Fibroblast of peridontal ligament (primary cell): Measurements from ENCODE around the gene OPHN1.
"Not testable (repeated sequence)": the region's sequence is repeated elsewhere in the genome, so short reads cannot be mapped to it uniquely, and the experiment has no call there.

Experiments
- DNase-seq: peaks from one replicate; pipeline ENCODE4 v3.0.0-alpha.2; 2010; ENCODE audit errors: extremely low read depth

The OPHN1 gene

DNA sequence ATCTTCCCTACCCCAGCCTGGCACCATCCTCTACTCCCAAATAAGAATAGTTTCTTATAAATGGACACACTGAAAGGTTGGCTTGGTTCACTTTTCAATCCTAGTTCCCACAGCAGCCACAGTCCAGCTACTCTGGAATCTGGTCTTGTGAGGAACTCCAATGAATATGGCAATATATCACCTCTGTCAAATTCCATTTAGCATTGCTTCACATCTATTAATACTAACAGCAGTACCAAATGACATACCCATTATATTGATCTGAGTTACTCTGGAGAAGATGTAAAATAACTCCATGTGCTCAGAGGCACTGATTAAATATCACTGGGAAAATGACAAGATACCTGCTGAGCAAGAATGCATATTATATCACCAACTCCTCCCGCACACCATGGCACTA lies 8.6 kb downstream of the OPHN1 start:
- no peak for DNase-seq

DNA sequence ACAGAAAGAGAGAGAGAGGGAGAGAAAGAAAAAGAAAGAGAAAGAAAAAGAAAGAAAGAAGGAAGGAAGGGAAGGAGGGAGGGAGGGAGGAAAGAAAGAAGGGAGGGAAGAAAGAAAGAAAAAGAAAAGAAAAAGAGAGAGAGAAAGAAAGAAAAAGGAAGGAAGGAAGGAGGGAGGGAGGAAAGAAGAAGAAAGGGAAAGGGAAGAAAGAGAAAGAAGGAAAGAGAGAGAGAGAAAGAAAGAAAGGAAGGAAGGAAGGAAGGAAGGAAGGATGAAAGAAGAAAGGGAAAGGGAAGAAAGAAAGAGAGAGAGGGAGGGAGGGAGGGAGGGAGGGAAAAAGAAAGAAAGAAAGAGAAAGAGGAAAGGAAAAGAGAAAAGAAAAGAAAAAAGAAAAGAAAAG lies 10.8 kb downstream of the OPHN1 start:
- no peak for DNase-seq

DNA sequence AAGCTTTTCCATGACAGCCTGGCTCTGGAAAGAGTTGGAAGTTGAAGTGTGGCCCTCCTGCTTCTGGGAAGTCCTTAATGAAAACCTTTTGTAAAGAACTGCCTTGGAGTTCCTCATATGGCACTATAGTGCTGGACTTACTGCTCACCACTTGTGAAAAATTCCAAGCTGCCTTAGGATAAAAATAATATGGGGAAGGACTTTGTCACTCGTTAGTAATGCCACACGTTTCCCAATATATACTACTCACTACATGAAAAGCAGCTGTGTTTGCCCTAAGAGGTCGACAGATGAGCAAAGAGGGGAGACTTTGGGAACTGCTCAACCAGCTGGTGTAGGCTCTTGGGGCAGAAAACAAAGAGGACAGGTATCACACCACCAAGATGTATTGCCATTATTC lies 11.7 kb downstream of the OPHN1 start:
- DNase-seq = no peak

DNA sequence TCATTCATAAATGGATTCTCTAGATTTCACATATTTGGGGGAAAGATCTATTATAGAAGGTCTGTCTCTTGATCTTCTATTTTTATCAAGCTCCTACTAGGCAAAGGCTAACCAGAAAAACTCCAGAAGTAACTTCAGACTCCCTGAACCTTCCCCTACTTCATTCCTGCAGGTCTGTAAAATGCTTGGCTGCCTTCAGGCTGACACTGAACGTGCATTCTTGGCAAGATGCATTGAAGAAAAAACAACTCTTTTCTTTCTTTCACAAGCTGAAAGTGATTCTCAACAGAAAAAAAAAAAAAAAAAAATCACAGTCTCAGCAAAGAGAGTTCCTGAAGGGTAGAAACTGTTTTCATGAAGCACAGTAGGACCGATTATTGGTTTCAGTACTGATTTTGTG lies 12.7 kb downstream of the OPHN1 start:
- DNase-seq = peak; percentile 18

DNA sequence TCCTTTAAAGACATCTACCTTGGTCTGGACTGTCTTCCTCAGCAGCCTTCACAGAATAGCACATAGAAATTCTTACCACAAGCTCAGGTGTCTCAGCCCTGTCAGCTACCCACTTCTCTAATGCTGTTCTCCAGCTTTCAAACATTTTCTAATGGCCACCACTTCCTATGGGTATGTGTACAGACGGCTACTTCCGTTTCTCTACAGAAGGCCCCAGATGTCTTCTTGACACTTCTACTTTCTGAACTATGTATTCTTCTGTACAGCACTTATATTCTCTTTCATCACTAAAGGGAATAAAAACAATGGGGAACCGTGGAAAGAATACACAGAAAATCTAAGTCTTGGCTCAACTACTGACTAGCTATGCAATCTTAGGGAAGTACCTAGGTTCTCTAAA lies 13.3 kb downstream of the OPHN1 start:
- no peak for DNase-seq

DNA sequence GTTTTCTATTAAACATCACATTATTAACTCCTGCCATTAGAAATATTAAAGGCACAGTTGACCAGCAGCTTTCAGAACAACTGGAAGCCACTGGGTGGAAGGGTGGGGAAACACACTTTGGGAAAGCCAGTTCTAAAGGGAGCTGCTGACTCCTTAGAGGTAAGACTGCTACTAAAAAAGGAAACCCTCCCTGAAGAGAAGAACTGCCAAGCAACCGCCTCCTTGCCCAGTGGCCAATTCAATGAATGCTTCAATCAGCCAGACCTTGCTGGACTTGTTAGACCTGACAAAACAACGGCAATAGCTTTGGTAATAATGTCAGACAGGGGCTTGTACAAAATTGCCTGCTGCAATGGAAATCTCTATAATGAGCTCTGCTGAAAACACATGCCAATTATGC lies 15.6 kb downstream of the OPHN1 start:
- no peak for DNase-seq

DNA sequence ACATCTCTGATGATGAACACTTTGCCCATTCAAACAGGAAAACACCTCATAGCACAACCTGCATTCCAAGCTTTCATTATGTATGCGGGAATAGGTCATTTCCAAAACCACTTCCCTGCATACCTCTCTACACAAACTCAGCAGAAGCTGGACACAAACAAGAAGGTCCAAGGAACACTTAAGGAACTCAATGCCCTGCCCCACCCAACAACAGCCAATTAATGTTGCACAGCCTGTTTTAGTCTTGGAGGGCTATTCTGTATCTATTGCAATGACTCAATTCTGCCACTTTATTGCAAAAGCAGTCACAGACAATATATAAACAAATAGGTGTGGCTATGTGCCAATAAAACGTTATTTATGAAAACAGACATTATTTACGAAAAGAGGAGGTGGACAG lies 16.7 kb downstream of the OPHN1 start:
- DNase-seq = no peak

DNA sequence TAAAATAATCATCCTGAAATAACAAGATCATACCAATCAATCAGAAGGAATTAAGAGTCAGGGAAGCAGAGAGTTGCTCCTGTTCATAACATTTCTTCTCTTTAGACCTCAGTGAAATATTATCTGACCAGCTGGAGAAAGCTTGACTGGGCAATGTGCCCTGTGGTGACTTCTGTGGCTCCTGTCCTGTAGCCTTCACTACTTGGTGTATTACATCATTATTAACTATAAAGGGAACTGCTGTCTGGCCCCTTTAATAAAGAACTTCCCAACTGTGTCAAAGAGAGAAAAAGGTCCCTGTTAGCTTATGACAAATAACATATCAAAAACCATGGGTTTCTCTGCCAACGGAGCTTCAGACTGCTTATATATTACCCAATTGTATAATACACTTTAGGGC lies 18.0 kb downstream of the OPHN1 start:
- peak; percentile 75 for DNase-seq

DNA sequence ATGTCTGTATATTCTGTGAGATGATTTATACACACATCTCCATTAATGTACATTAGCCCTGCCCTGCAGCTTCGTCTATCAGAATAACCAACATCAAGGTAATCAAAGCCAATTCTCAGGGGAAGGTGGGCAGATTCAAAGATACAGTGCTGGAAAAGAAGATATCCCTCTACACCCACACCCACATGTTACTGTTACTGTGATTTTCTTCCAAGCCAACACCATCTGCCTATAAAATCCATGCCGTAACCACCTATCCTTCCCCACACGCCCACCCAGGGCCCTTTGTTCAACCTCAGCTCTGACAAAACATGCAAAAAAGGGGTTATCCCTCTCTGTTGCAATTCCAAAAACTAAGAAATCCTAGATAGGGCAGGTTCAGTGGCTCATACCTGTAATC lies 20.0 kb downstream of the OPHN1 start:
- DNase-seq = no peak

DNA sequence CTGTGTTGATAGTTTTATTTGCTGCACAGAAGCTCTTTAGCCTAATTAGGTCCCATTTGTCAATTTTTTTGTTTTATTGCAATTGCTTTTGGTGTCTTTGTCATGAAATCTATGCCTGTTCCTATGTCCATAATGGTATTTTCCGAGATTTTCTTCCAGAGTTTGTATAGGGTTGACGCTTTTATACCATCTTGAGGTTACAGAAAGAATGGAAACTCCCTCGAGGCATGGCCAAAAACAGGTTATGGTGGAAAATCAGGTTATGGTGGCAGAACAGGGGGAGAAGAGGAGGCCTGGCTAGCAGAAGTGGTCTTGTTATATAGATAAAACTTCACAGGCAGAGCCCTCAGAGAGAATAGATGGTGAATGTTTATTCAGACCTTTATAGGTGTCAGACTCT lies 21.6 kb downstream of the OPHN1 start:
- DNase-seq = no peak

DNA sequence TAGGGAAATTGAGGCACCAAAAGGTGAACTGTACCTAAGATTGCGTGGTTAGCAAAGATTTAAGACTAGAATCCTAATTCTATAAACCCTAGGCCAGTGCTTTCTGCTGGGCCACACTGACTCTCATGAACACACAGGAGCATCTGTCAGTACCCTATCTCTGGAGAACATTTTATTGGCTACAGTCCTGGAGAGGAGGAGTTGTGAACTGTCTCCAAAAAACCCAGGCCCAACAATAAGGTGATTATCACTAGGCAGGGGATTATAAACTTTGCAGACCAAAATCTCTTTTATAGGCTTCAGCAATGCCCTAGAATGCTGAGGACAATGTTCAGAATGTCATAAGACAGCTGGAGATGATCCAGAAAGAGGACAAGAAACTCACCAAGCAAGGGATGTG lies 24.1 kb downstream of the OPHN1 start:
- DNase-seq = no peak

DNA sequence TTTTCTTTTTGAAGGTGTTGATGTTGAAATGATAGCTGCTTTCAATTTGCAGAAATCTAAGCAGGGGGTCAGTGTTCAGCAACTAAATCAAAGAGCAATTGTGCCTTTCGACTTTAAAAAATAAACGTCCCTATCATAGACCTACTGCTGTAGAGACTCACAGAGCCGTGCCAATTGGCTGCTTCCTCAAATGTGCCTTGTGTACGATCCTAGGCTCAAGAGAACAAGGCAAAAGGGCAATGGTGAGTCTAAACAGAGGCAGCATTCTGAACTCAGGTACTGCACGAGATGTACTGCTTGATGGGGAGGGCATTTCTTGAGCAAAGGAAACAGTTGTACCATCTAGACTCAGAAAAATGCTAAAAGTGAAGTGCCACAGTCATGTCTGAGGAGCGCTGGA lies 29.8 kb downstream of the OPHN1 start:
- DNase-seq = no peak

DNA sequence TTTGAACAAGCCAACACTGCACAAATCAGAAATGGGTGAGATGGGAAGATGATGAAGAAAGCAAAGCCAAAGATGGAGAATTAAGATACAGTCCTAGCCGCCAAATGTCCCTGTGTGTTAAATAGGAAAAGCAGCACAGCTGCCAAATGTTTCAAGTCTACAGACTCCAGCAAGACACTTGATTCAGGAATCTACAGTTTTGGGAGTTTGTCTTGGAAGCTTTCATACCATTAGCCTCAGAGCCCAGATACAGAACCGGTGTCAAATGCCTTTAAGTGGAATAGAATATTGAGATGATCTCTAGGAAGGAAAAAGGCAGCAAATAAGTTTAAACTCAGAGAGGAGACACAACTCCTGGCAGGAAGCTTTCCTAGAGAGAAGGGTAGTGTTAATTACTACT lies 30.3 kb downstream of the OPHN1 start:
- DNase-seq = no peak

DNA sequence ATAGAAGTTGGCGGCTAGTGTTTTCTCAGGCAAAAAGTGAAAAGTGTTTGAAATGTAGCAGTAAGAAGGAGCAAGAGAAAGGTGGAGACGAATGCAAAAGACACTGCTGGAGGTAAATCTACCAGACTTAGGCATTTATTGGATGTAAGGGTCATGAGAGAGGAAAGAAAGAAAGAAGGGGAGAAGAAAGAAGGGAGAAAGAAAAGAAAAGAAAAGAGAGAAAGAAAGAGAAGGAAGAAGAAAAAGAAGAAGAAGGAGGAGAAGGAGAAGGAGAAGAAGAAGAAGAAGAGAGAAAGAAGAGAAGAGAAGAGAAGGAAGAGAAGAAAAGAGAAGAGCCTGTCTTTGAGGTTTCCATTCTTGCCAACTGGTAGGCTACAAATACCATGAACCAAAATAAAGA lies 31.2 kb downstream of the OPHN1 start:
- DNase-seq = no peak

DNA sequence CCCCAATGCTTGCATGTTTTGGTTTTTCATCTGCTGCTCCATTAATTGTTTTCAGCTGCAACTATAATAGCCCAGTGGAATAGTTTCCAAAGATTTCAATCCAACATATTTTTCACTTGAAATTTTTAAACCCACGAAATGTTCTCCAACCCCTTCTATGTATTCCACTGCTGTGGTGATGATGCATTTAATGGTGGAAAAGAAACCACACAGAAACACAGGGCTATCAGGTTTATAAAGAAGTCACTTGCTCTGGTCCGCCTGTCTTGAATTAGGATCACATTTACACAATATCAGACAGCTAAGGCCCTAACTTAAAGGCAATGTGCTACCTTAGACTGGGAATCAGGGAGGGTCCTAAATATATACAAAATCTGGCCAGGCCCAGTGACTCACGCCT lies 35.0 kb downstream of the OPHN1 start:
- peak; percentile 67 for DNase-seq

DNA sequence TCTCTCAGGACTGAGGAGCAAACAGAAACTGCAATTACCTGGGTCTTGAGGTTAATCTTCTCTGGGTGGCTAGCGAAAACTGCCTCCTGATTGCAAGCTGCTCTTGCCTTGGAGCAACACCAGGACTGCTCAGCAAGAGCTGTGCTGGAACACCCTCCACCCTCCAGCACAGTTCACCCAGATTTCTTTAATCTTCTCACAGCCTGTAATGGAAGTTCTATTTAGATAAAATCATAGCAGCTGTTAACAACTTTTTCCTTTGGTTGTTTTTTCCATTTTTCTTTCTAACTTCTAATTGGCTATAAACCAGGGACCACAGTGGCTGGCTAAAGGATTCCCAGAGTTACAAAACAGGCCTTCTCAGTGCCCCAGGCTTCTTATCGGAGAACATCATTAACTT lies 36.3 kb downstream of the OPHN1 start:
- DNase-seq = peak; percentile 54

DNA sequence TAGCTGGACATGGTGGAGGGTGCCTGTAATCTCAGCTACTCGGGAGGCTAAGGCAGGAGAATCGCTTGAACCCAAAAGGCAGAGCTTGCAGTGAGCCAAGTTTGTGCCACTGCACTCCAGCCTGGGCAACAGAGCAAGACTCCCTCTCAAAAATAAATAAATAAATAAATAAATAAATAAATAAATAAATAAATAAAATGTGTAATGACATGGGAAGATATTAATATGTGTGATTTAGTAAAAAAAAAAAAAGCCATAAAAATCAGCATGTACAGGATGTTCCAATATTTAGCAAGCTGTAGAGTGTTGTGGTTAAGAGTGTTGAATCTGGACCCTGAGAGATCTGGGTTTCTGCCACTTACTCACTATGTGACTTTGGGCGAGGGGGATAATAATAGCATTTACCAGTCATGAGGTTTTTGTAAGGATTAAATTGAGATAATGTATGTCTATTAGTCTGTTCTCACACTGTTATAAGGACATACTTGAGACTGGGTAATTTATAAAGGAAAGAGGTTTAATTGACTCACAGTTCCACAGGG lies 43.8 kb downstream of the OPHN1 start:
- DNase-seq = not testable (repeated sequence)

DNA sequence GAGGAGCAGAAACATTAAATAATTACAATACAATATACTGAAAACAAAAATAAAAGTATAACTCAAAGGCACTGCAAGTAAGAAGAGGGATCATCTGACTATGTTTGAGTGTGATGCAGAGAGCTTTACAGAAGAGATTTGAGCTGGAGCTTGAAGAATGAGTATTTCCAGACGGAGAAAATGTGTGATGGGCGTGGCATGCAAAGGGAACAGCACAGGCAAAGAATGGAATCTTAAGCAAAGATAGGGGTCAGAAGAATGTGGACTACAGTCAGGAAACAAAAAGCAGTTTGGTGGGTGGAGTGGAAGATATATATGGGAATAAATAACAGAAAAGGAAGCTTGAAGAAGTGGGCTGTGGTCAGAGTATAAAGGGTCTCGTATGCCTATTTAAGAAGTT lies 45.5 kb downstream of the OPHN1 start:
- DNase-seq = no peak

DNA sequence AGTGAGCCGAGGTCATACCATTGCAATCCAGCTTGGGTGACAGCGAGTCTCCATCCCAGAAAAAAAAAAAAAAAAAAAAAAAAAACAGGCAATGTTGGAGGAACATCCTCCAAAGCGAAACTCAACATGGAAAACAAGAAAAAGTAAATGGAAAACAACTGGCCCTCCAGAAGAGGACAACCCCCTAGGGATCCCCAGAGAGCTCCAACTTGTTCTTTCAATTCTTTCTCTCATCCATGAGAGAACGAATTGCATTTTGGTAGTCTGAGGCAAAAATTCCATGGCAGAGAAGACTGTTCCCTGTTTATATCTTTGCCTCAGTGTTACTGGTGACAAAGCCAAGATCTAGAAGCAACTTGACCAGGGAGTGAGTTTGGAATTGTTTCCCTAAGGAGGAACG lies 49.8 kb downstream of the OPHN1 start:
- DNase-seq = no peak

DNA sequence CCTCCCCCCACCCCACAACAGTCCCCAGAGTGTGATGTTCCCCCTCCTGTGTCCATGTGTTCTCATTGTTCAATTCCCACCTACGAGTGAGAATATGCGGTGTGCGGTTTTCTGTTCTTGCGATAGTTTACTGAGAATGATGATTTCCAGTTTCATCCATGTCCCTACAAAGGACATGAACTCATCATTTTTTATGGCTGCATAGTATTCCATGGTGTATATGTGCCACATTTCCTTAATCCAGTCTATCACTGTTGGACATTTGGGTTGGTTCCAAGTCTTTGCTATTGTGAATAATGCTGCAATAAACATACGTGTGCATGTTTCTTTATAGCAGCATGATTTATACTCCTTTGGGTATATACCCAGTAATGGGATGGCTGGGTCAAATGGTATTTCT lies 55.7 kb downstream of the OPHN1 start:
- not testable (repeated sequence) for DNase-seq

DNA sequence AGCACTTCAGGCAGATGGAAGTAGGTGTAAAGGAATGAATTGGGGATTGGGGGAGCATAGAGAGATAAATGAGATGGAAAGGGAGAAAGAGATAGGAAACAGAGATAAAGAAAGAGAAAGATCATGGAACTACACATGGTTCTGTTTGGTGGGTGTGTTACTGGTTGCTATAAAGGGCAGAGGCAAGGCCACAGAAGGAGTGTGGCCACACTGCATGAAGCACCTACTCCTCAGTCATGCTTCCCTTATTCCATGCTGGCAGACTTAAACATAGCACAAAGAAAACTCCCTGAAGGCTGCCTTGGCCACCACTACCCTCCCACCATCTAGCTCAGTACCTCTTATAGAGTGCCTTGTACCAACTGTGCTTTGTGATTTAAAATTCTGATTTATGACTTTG lies 56.9 kb downstream of the OPHN1 start:
- no peak for DNase-seq

DNA sequence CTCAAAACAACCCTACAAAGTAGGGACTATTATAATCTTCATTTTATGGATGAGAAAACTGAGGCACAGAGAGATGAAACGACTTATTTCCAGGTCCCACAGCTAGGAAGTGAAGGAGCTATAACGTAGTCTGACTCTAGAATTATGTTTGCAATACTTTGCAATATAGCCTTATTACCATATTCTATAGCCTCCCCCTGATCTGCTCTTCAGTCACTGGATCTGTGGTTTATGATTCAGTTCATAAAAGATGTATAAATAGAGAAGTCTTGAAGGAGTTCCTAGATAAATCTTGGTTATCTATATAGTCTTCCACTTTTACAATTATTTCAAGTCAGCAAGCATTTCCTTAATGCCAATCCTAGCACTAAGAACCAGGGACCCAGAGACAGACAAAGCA lies 57.5 kb downstream of the OPHN1 start:
- no peak for DNase-seq

DNA sequence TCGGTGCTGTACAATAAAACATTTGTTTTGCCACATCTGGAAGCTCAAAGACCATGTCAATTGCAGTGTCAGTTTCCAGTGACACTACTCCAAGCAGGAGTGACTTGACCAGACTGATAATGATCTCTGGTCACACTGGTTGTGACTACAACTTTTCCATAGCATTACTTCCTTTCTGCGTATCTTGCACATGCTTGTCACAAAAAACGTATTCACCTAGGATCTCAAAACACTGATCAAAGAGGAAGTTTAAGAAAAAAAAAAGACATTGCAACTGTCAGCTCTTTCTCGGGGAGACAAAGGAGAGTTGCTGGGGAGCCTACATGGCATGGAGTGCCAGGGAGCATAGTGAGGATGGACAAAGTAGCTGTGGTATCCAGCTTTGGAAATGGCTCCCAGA lies 60.6 kb downstream of the OPHN1 start:
- DNase-seq = no peak

DNA sequence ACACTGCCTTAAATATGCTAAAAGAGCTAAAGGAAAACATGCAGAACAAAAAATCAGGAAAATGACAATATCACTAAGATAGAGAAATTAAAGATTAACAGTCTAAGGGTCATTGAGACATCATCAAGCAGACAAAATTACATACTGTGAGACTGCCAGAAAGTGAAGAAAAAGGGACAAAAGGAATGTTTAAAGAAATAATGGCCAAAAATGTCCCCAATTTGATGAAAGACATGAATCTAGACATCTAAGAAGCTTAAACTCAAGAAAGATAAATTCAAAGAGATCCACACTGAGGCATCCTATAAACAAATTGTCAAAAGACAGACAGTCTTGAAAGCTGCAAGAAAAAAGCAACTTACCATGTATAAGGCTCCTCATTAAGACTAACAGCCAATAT lies 63.7 kb downstream of the OPHN1 start:
- DNase-seq = no peak

DNA sequence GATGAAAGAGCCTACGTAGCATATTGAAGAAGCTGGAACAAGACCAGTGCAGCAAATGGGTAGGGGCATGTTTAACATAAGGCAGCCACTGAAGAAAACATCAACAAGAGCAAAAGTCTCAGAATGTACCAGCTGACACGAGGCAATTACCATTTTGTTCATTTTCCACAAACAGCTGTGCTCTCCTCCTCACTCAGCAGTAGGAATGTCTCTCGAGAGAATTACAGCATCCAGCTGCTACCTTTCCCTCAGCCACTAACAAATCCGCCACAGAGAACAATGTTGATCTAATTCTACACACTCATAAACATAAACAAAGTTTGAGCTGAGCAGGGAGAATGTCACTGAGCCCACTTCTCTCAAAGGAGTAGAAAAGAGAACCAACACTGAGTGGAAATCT lies 68.0 kb downstream of the OPHN1 start:
- peak; percentile 19 for DNase-seq
